MM.1S (cell line): ENCODE results near the gene LALBA.
A peak's percentile ranks its signal among the peaks of the same experiment; 100 is the strongest.

Source experiments
- DNase-seq: peaks from one replicate; pipeline ENCODE4 v3.0.0-alpha.2; 2015
- H2AFZ ChIP-seq: fragments of 300-600 bp; sonication (generic); 2 replicates; pipeline ENCODE4 v1.6.0; 2016; ENCODE audit warnings: antibody characterized with exemption, low read length
- H3F3A ChIP-seq: fragments of 300-600 bp; sonication (generic); 2 replicates; pipeline ENCODE4 v1.6.1; 2016; ENCODE audit warnings: mild to moderate bottlenecking, antibody characterized with exemption, low read length, moderate library complexity, mixed read lengths; ENCODE audit not compliant: insufficient read depth
- H3K27ac ChIP-seq: fragments of 300-600 bp; sonication (generic); 2 replicates; pipeline ENCODE4 v1.5.1; 2016; ENCODE audit warnings: mild to moderate bottlenecking, low read length
- H3K27me3 ChIP-seq: fragments of 300-600 bp; sonication (generic); replicated peaks from 2 replicates; pipeline ENCODE4 v1.6.0; 2016; ENCODE audit warnings: low read length; ENCODE audit not compliant: insufficient read depth
- H3K36me3 ChIP-seq: fragments of 300-600 bp; sonication (generic); replicated peaks from 2 replicates; pipeline ENCODE4 v1.6.1; 2016; ENCODE audit warnings: mild to moderate bottlenecking, low read length, mixed read lengths; ENCODE audit not compliant: insufficient read depth
- H3K4me1 ChIP-seq: fragments of 300-600 bp; sonication (generic); 2 replicates; pipeline ENCODE4 v1.6.1; 2016; ENCODE audit warnings: low read length, mixed read lengths
- H3K4me2 ChIP-seq: fragments of 300-600 bp; sonication (generic); 2 replicates; pipeline ENCODE4 v1.6.0; 2016; ENCODE audit warnings: low read depth, low read length
- H3K4me3 ChIP-seq: fragments of 300-600 bp; sonication (generic); 2 replicates; pipeline ENCODE4 v1.5.1; 2016; ENCODE audit warnings: low read length, mixed read lengths
- H3K79me2 ChIP-seq: fragments of 300-600 bp; sonication (generic); 2 replicates; pipeline ENCODE4 v1.6.1; 2016; ENCODE audit warnings: mixed run types, low read length, mixed read lengths
- H3K9ac ChIP-seq: fragments of 300-600 bp; sonication (generic); 2 replicates; pipeline ENCODE4 v1.6.1; 2016; ENCODE audit warnings: low read length, mixed read lengths
- H3K9me2 ChIP-seq: fragments of 300-600 bp; sonication (generic); replicated peaks from 2 replicates; pipeline ENCODE4 v1.6.1; 2016; ENCODE audit warnings: mild to moderate bottlenecking, low read length, mixed read lengths; ENCODE audit not compliant: insufficient read depth
- H3K9me3 ChIP-seq: fragments of 300-600 bp; sonication (generic); replicated peaks from 2 replicates; pipeline ENCODE4 v1.6.1; 2016; ENCODE audit warnings: mild to moderate bottlenecking, low read length, mixed read lengths; ENCODE audit not compliant: insufficient read depth
- H4K20me1 ChIP-seq: fragments of 300-600 bp; sonication (generic); 2 replicates; pipeline ENCODE4 v1.6.1; 2016; ENCODE audit warnings: mild to moderate bottlenecking, low read length, moderate library complexity, mixed read lengths; ENCODE audit not compliant: insufficient read depth
- CTCF ChIP-seq: fragments of 300-600 bp; sonication (generic); IDR thresholded peaks from 2 replicates; pipeline ENCODE4 v1.5.1; 2016; ENCODE audit warnings: antibody characterized with exemption, low read length, mixed read lengths
- EZH2 ChIP-seq: fragments of 300-600 bp; sonication (generic); optimal IDR thresholded peaks from 2 replicates; pipeline ENCODE3; 2017; ENCODE audit warnings: low read depth, mild to moderate bottlenecking, antibody characterized with exemption, low read length, mixed read lengths
- EZH2phosphoT487 ChIP-seq: fragments of 300-600 bp; sonication (generic); IDR thresholded peaks from 2 replicates; pipeline ENCODE4 v1.6.1; 2018; ENCODE audit warnings: antibody characterized with exemption, low read length

The LALBA gene

GRCh38 chr12:48569946-48570345 is at the start of gene LALBA:
Gene LALBA, minus strand, starts transcription at chr12:48570046. Its CDS starts 26 bp downstream, at chr12:48570020.
- Histone ChIP-seq H3K79me2 (no peaks in the 10 kb centered on the region), H3K9me3 (no peaks in the 10 kb centered on the region), H4K20me1 (no peaks in the 10 kb centered on the region), H3K4me3 (no peak within 1 kb of the TSS), H3K4me1 (no peaks in the 10 kb centered on the region), H3K9ac (no peak within 1 kb of the TSS), H3F3A (no peaks in the 10 kb centered on the region), H3K36me3 (no peaks in the 10 kb centered on the region), H3K4me2 (no peak within 1 kb of the TSS), H3K27ac (no peak within 1 kb of the TSS), H2AFZ (no peak within 1 kb of the TSS), H3K27me3 (no peaks in the 10 kb centered on the region), H3K9me2 (no peaks in the 10 kb centered on the region)
- TF ChIP-seq CTCF: no peak
- no peak for TF ChIP-seq EZH2phosphoT487
- no peak for TF ChIP-seq EZH2
- no peak for DNase-seq

GRCh38 chr12:48618541-48618940 is 48.7 kb upstream of the LALBA start:
- no peaks in the 10 kb centered on the region for H3K9me2 ChIP-seq
- no peaks in the 10 kb centered on the region for H4K20me1 ChIP-seq
- no peaks in the 10 kb centered on the region for H3K27me3 ChIP-seq
- DNase-seq: peak; percentile 82
- no peak overlapping the region for H3K9ac ChIP-seq
- H3K79me2 ChIP-seq: no peaks in the 10 kb centered on the region
- no peaks in the 10 kb centered on the region for H3K4me1 ChIP-seq
- 0 out of 2 replicates have a peak overlapping the region, but pooled peaks have one; percentile 52 for H2AFZ ChIP-seq
- TF ChIP-seq CTCF: peak; percentile 97
- no peak for TF ChIP-seq EZH2phosphoT487
- no peak overlapping the region for H3K4me2 ChIP-seq
- no peak overlapping the region for H3K4me3 ChIP-seq
- no peaks in the 10 kb centered on the region for H3K36me3 ChIP-seq
- H3F3A ChIP-seq: no peaks in the 10 kb centered on the region
- H3K9me3 ChIP-seq: no peaks in the 10 kb centered on the region
- H3K27ac ChIP-seq: no peak overlapping the region

GRCh38 chr12:48615681-48616080 is 45.8 kb upstream of the LALBA start:
- Histone ChIP-seq H4K20me1 (no peaks in the 10 kb centered on the region), H3K27me3 (no peaks in the 10 kb centered on the region), H3K79me2 (no peaks in the 10 kb centered on the region), H3K9me3 (no peaks in the 10 kb centered on the region), H3K4me2 (no peak overlapping the region), H3K9ac (no peak overlapping the region), H3K9me2 (no peaks in the 10 kb centered on the region), H3K27ac (no peak overlapping the region), H3K4me3 (no peak overlapping the region), H3F3A (no peaks in the 10 kb centered on the region), H3K36me3 (no peaks in the 10 kb centered on the region), H3K4me1 (no peaks in the 10 kb centered on the region), H2AFZ (no peak overlapping the region)
- TF ChIP-seq EZH2 (no peak), CTCF (no peak), EZH2phosphoT487 (no peak)
- no peak for DNase-seq
